Skin of body (tissue), 2 donors: ENCODE data around the gene NUBPL. TPM values are rescaled to one million over a fixed set of nuclear protein-coding genes. Genes with fewer than 3 reads are reported as not detected.

Experiments used
- DNase-seq: peaks from one replicate; lab custom pipeline; 2025; lab: John Stamatoyannopoulos, UW
- total RNA-seq: library from RNA; depleted of rRNA; stranded (reverse); fragments of >200 nt; gene quantifications from one replicate; pipeline ENCODE4 v1.2.3, GENCODE V29; 2014

NUBPL gene, protein sequence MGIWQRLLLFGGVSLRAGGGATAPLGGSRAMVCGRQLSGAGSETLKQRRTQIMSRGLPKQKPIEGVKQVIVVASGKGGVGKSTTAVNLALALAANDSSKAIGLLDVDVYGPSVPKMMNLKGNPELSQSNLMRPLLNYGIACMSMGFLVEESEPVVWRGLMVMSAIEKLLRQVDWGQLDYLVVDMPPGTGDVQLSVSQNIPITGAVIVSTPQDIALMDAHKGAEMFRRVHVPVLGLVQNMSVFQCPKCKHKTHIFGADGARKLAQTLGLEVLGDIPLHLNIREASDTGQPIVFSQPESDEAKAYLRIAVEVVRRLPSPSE
- 12.5 TPM for total RNA-seq

DNA sequence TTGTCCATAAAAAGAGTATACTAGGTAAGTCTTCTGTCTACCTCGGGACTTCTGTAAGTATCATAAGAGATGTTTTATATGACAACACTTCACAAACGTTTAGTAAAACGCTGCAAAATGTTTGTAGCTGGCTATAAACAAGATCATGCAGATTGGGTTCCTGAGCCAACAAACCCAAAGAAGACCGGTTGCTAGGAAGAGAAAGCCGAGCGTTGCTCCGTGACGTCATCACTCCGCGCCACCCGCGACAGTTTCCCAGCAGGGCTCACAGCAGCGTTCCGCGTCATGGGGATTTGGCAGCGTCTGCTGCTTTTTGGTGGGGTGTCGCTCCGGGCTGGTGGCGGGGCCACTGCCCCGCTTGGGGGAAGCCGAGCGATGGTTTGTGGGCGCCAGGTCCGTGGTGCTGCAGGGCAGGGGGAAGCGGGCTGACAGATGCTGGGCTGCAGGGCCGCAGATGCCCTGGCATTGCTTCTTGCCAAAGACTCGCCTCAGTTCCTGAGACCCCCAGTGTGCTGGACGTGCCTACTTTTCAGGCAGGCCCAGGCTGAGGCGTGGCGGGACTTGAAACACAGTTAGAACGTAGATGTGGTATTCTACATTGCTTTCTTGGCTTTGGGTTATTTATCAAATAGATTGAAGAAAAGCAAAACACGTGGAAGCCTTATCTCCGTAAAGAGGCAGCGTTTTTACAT lies at the start of gene NUBPL:
TSS of gene NUBPL (plus strand) at position 250 of the 692 bp plus-strand sequence. CDS start at position 286, 36 bp downstream.
- DNase-seq: peak; percentile 97

DNA sequence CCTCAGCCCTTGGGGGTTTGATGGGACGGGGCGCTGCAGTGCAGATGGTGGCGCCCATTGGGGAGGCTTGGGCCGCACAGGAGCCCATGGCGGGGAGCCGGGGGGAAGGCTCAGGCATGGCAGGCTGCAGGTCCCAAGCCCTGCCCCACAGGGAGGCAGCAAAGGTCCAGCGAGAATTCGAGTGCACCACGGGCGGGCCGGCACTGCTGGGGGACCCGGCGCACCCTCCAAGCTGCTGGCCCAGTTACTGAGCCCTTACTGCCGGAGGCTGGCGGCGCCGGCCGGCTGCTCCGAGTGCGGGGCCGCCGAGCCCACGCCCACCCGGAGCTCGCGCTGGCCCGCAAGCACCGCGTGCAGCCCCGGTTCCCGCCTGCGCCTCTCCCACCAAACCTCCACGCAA lies 34.1 kb upstream of the NUBPL start:
- no peak for DNase-seq

DNA sequence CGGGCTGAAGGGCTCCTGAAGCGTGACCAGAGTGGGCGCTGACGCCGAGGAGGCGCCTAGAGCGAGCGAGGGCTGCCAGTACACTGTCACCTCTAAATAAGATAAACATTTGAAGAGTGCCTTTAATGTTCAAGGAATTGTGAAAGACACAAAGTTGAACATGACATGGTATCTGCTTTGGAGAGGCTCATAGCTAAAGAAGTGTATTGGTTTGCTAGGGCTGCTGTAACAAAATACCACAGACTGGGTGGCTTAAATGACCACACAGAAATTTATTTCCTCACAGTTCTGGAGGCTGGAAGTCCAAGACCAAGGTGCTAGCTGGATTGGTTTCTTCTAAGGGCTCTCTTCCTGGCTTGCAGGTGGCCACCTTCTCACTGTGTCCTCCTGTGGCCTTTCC lies 33.7 kb upstream of the NUBPL start:
- DNase-seq: no peak

DNA sequence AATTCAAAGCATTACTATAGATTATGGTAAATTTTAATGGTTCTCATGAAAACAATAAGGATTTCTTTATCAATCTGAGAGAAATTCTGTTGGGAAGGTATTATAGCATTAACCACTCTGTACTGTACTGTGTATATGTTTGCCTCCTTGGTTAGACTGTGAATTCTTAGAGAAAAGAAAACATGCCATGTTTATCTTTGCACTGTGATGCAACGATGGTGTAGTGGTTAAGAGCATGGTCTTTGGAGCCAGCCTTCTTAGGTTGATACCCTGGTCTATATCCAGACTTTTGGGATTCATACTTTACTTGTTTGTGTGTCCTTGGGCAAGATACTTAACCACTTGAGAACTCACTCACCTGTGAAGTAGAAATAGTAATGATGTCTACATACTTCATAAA lies 32.2 kb upstream of the NUBPL start:
- no peak for DNase-seq

DNA sequence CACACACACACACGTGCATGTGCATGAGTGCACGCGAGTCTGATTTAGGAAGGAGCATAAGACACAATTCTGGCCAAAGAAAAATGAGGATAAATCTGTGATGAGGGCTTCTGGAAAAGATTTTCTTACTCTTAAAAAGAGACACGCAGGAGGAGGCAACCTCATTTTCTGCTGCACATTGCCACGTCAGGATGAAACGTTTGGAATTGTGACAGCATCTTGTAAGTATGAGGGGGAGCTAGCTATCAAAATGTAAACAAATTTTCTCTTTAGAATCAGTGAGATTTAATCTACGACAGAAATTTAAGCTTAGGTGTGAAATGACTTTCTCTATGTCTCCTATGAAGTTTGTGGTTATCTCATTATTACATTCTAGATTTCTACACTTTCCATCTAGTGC lies 31.1 kb upstream of the NUBPL start:
- no peak for DNase-seq

DNA sequence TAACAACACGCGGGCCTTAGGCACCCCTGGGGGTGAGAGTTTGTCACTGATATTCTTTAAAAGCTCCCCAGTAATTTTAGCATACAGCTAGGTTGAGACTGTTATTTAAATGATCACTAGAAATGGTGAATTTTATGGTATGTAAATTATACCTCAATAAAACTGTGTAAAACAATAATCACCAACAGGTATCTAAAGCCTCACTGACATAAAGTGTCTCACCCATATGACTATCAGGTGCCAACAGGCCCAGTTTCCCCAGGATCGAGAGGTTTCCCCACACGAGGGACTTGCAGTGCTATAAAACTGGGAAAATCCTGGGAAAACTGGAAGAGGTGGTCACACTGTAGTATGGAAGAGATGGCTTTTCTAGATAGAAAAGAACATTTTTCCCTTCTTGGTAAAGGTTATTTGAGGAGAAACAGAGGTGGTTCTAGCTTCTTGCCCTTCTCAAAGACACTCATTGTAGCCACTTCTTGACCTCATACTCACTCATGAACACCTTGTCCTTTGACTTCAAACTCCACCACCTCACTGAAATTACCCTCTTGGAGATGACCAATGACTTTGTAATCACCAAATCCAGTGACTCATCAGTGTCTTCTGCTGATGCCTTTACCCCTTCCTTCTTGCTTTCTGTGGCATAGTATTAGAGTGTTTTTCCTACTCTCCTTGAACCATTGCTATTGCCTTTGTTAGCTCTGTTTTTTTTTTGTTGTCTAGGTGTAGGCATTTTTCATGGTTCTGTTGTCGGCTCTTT lies 24.8 kb upstream of the NUBPL start:
- no peak for DNase-seq

DNA sequence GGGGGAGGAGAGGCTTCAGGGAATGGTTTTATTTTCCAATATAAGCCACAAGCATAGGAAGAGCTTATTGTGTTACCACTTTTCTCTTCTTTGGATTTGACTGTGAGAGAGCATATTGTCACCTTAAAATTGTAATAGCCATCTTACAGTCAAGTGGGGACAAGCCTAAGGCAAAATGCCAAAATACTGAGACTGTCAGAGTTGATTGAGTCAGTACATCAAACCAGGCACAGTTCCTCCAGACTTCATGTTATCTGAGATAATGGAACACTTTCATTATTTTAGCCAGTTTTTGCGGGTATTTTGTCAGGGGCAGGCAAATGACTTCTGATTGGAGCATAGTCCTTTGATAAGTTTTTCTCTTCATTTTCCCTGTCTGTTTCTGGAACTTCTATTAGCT lies 19.5 kb upstream of the NUBPL start:
- no peak for DNase-seq

DNA sequence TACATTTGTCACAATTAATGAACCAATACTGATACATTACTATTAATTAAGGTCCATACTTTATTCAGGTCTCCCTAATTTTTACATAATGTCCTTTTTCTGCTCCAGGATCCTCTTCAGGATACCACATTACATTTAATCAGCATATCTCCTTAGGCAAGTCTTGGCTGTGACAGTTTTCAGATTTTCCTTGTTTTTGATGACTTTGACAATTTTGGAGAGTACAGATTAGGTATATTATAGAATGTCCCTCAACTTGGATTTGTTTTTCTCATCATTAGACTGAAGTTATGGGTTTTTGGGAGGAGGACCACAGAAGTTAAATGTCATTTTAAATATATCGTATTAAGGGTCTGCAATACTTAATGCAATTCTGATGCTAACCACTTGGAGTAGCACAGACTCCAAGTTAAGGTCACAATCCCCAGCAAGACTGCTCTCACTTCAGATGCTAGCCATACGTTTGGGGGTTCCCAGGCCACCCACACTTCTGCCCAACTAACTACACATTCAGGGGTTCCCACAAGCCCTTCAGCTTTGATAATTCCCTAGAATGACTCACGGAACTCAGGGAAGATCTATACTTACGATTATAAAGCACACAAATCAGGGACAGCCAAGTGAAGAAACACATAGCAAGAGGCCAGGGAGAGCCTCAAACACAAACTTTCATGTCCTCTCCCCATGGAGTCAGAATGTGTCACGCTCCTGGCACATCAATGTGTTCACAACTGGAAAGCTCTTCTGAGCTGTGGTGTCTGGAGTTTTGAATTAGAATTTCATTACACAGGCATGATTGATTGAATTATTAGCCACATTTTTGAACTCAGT lies 17.0 kb upstream of the NUBPL start:
- DNase-seq: no peak

DNA sequence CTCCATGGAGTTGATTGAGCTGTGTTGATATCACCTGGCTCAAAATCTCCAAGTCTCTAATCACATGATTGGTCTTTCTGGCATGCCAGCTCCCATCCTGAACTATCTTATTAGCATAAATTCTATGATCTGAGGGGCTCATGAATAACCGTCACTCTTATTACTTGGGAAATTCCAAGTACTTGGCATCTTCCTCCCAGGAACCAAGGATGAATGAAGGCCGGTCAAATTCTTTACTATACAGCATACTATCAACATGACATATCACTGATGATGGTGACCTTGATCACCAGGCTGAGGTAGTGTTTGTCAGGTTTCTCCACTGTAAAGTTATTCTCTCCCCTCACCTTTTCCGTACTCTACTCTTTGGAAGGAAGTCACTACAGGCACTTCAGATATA lies 16.4 kb upstream of the NUBPL start:
- DNase-seq: no peak

DNA sequence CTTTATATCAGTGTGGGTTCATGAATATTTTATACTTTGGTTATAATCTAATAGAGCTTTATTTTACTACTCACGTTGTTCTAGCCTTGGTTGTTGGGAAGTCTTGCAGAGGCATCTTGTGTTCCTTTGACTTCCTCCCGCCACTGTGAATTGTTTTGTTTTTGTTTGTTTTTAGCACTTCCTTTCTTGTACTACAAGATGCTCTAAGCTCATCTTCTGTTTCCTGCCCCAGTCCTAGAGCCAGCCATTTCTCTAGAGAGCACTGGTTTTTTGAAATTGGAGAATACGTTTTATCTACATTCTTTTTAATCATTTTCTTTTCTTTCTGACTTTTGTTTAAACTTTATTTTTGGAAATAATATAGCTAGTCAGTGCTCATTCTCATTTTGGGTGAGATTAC lies 15.9 kb upstream of the NUBPL start:
- DNase-seq: no peak

DNA sequence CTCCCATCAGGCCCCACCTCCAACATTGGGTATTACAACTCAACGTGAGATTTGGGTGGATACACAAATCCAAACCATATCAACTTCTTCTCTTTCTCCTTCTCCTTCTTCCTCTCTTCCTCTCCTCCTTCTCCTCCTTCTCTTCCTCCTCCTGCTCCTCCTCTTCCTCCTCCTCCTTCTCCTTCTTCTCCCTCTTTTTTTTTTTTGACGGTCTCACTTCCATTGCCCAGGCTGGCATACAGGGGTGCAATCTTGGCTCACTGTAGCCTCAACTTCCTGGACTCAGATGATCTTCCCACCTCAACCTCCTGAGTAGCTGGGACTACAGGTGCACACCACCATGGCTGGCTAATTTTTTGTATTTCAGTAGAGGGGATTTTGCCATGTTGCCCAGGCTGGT lies 11.4 kb upstream of the NUBPL start:
- DNase-seq: no peak

DNA sequence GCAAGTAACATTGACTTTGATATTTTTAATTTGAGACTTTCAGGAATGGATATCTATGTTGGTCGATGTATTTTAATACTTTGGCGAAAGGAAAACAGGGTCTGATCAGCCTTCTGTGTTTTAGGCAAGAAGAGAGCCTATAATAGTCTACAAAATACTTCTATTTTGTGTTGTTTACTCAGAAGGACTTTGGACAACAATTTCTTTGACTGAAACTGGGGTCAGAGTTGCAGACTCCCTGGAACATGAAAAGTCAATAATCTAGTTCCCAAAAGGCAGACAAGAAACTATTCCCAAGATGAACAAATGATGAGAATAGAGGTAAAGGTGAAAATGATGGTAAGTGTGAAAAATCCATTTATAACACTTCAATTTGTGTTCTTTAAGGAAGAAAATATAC lies 10.6 kb upstream of the NUBPL start:
- DNase-seq: no peak

DNA sequence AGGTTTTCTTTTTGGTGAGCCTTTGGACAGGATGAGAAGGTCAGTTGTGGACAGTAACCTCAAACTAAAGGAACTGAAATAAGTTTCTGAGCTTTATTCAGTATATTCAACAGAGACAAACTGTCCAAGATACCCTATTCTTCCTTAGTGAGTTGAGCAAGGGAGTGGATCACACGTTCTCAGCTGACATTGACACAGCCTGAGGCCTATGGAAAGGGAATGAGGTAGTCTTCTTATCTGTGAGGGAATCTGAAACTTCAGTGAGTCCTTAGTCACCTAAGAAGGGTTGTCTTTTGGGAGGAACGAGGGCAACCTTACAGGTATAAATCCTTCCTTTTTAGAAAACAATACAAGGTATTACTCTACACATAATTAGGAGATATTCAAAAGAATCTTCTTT lies 5.0 kb upstream of the NUBPL start:
- no peak for DNase-seq

DNA sequence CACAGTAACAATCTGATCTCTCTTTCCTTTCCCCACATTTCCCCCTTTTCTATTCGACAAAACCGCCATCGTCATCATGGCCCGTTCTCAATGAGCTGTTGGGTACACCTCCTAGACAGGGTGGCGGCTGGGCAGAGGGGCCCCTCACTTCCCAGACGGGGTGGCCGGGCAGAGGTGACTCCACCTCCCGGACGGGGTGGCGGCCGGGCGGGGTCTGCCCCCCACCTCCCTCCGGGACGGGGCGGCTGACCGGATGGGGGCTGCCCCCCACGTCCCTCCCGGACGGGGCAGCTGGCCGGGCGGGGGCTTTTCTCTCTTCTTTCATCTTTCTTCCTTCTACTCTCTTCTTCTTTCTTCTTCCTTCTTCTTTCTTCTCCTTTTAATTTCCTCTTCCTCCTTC lies 1.3 kb upstream of the NUBPL start:
- no peak for DNase-seq

DNA sequence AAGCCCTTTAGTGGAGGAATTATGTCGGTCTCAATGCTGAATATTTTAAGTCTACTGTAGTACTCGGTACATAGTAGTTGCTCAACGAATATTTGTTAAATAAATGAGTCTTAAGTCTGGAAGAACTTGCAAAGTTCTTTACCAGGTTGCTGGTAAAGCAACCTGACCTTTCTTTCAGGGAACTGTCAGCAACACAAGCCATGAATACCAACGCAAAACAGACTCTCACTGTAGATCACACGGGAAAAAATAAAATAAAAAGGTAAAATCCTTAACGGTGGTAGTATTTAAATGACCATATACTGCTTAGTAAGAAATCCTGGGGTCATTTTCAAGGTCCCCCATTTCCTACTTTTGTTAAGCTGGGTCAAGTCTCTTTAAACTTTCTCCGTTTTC lies 447 bp upstream of the NUBPL start:
- no peak for DNase-seq

DNA sequence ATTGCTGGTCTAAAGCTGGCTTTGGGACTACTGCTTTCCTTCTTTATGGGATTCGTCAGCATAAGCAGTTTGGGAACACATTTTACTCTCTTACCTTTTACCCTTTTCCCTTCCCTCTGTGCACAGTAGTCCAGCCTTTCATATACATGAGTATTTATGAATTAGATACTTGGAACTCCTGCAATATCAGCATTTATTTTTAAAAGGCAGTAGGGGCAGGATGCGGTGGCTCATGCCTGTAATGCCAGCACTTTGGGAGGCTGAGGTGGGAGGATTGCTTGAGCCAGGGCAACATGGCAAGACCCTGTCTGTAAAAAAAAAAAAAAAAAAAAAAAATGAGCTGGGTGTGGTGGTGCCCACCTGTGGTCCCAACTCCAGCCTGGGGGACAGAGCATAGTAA lies 3.0 kb downstream of the NUBPL start:
- no peak for DNase-seq

DNA sequence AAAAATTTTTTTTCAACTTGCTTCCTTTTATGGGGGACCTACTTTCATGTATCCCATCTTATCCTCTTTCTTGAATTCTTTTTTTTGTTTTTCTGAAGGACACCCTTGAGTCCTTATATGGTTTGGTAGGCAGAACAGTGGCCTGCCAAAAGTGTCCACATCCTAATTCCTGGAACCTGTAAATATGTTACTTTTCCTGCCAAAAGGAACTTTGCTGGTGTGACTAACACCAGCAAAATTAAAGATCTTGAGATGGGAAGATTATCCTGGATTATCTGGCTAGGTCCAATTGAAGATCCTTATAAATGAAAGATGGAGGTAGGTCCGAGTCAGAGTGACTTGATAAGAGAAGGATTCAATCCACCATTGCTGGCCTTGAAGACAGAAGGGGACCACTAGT lies 5.3 kb downstream of the NUBPL start:
- no peak for DNase-seq

DNA sequence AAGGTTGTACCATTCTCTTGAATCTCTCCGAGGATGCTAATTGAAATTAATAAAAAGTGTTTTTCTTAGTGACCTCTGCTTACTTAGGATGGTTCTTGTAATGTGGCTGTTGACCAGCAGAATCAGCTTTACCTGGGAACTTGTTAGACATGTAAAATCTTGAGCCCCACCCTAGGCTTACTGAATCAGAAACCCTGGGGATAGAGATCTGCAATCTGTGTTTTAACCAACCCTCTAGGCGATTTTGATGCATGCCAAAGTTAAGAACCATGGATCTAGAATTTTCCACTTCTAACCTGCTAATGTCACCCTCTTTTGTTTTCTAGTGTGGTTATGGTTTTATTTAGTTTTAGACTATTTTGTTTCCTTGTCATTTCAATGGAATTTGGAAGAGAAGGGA lies 6.5 kb downstream of the NUBPL start:
- DNase-seq: no peak

DNA sequence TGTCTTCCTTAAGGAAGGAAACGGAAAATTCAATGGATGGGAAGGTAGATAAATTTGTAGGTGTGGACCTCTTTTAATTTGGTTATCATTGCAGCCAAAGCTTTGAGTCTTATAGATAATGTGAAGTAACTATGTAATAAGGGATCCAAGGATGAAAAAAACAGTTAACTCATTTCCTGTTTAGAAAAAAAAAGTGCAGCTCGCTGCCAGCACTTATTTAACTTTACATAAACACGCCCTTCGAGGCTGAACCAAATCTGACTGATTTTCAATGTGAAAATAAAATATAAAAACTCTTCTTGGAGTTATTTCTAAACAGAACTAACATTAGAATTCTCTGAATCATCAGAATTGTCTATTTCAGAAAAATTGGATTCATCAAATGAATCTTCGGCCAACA lies 7.0 kb downstream of the NUBPL start:
- DNase-seq: peak; percentile 40

DNA sequence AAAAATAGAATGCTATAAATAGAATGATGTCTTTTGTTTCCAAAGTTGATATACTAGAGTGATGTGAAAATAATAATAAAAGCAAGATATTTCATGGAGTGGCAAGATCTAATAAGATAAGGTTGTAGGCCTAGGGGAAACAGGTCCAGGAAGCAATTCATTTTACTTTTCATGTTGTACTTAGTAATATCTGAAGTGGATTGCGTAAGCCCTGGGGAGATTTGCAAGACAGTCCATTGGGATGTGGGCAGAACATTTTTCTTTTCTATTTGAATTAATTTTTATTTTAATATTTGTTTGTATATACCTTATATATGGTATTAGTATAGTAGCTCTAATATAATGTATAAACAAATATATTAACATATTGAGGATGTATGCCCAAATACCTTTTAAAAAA lies 7.5 kb downstream of the NUBPL start:
- DNase-seq: no peak

DNA sequence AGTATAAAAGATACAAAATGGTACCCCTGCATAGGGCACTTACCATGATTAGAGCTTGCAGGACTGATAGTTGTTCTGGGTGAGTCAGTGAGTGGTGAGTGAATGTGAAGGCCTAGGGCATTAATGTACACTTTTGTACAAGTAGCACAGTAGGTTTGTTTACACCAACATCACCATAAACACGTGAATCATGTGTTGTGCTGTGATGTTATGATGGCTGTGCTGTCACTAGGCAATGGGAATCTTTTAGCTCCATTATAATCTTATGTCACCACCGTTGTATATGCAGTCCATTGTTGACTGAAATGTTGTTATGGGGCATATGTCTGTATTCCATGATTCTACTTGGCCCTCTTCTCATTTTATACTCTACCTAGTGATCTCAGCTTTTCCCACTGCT lies 11.8 kb downstream of the NUBPL start:
- no peak for DNase-seq

DNA sequence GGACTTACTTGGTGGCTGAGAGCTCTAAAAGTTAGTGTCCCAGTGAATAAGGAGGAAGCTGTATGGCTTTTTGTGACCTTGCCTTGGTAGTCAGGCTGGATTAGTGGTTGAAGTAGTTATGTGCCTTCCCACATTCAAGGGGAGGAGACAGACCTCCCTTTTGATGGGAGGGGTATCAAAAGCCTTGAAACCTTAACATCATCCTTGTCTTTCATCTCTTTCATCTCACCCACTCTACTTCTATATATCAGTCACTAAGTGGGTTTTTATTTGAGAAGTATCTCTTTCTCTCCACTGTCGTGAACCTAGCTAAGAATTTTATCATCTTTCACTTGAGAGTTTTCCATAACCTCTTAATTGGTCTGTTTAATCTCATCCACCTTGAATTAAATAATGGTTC lies 15.7 kb downstream of the NUBPL start:
- no peak for DNase-seq
